ES-I3 (cell line): ENCODE results near the gene SCYL1.

Experiments
- H3K36me3 ChIP-seq: 2 replicates; pipeline ENCODE4 v1.6.1; 2013; ENCODE audit warnings: mild to moderate bottlenecking, low read length, control low read depth, moderate library complexity; ENCODE audit not compliant: insufficient read depth
- H3K4me1 ChIP-seq: 2 replicates; pipeline ENCODE4 v1.6.1; 2013; ENCODE audit warnings: mild to moderate bottlenecking, control low read depth, low read length; ENCODE audit not compliant: insufficient read depth
- H3K9ac ChIP-seq: 2 replicates; pipeline ENCODE4 v1.6.1; 2013; ENCODE audit warnings: low read depth, mild to moderate bottlenecking, low read length, moderate library complexity
- H3K9me3 ChIP-seq: 2 replicates; pipeline ENCODE4 v1.6.1; 2013; ENCODE audit warnings: mild to moderate bottlenecking, low read length, moderate library complexity; ENCODE audit not compliant: control insufficient read depth, insufficient read depth

SCYL1 gene

GRCh38 chr11:65569973-65570918 lies 45.4 kb downstream of the SCYL1 start, which contains the start of gene ZNRD2:
Gene ZNRD2 (plus strand): TSS chr11:65570477. CDS start chr11:65570492, 15 bp downstream.
- Histone ChIP-seq H3K9me3 (no peaks in the 10 kb centered on the region), H3K36me3 (no peaks in the 10 kb centered on the region), H3K9ac (peak within 1 kb of the TSS; percentile 78), H3K4me1 (peaks cover 11% of the 10 kb centered on the region; the same call in 1 of the 2 replicates)

- Histone ChIP-seq H3K36me3 (no peaks in the 10 kb centered on the region), H3K4me1 (peaks cover 14% of the 10 kb centered on the region; the same call in 1 of the 2 replicates), H3K9ac (no peak overlapping the region), H3K9me3 (no peaks in the 10 kb centered on the region)
Observed at GRCh38 chr11:65571420-65571819, 46.5 kb downstream of the SCYL1 start.

- Histone ChIP-seq H3K4me1 (peaks cover 14% of the 10 kb centered on the region; the same call in 1 of the 2 replicates), H3K9ac (peak overlapping the region; percentile 62; the same call in 1 of the 2 replicates), H3K9me3 (no peaks in the 10 kb centered on the region), H3K36me3 (no peaks in the 10 kb centered on the region)
Observed at GRCh38 chr11:65571940-65572339, 47.1 kb downstream of the SCYL1 start.

GRCh38 chr11:65572356-65573051 lies 47.6 kb downstream of the SCYL1 start, which contains the start of gene FAM89B:
Gene FAM89B (plus strand): TSS chr11:65572538. CDS start chr11:65572670, 132 bp downstream.
- Histone ChIP-seq H3K36me3 (no peaks in the 10 kb centered on the region), H3K9ac (peak within 1 kb of the TSS; percentile 62; the same call in 1 of the 2 replicates), H3K4me1 (peaks cover 19% of the 10 kb centered on the region; the same call in 1 of the 2 replicates), H3K9me3 (no peaks in the 10 kb centered on the region)

- no peak overlapping the region; the same call in 1 of the 2 replicates for H3K9ac ChIP-seq
- peaks cover 19% of the 10 kb centered on the region; the same call in 1 of the 2 replicates for H3K4me1 ChIP-seq
Observed at GRCh38 chr11:65573391-65574079, 48.7 kb downstream of the SCYL1 start.

GRCh38 chr11:65574109-65574810 lies 49.4 kb downstream of the SCYL1 start:
- Histone ChIP-seq H3K4me1 (peaks cover 12% of the 10 kb centered on the region; the same call in 1 of the 2 replicates), H3K9ac (peak overlapping the region; percentile 44; the same call in 1 of the 2 replicates), H3K36me3 (no peaks in the 10 kb centered on the region), H3K9me3 (no peaks in the 10 kb centered on the region)

More at GRCh38 chr11:65573391-65574079, 48.7 kb downstream of the SCYL1 start:
- Histone ChIP-seq H3K9me3 (no peaks in the 10 kb centered on the region), H3K36me3 (no peaks in the 10 kb centered on the region)

- Histone ChIP-seq H3K9ac (peak overlapping the region; percentile 44; the same call in 1 of the 2 replicates), H3K9me3 (no peaks in the 10 kb centered on the region), H3K36me3 (no peaks in the 10 kb centered on the region), H3K4me1 (peaks cover 11% of the 10 kb centered on the region; the same call in 1 of the 2 replicates)
Observed at GRCh38 chr11:65574811-65575567, 50.1 kb downstream of the SCYL1 start.

GRCh38 chr11:65575568-65576231 lies 50.8 kb downstream of the SCYL1 start, which contains the start of gene EHBP1L1:
Gene EHBP1L1 (plus strand): TSS chr11:65576053. CDS start chr11:65576303, 250 bp downstream.
- peaks cover 11% of the 10 kb centered on the region; the same call in 1 of the 2 replicates for H3K4me1 ChIP-seq
- H3K9me3 ChIP-seq = no peaks in the 10 kb centered on the region
- peak within 1 kb of the TSS; percentile 44; the same call in 1 of the 2 replicates for H3K9ac ChIP-seq
- H3K36me3 ChIP-seq = no peaks in the 10 kb centered on the region

GRCh38 chr11:65576232-65576866 lies 51.5 kb downstream of the SCYL1 start:
- H3K4me1 ChIP-seq = peaks cover 11% of the 10 kb centered on the region; the same call in 1 of the 2 replicates
- H3K9me3 ChIP-seq = no peaks in the 10 kb centered on the region
- H3K9ac ChIP-seq = peak overlapping the region; percentile 44; the same call in 1 of the 2 replicates
- no peaks in the 10 kb centered on the region for H3K36me3 ChIP-seq

- Histone ChIP-seq H3K9me3 (no peaks in the 10 kb centered on the region), H3K36me3 (no peaks in the 10 kb centered on the region), H3K4me1 (peaks cover 11% of the 10 kb centered on the region; the same call in 1 of the 2 replicates), H3K9ac (0 out of 2 replicates have a peak overlapping the region, but pooled peaks have one; percentile 44)
Observed at GRCh38 chr11:65576867-65577755, 52.2 kb downstream of the SCYL1 start.

GRCh38 chr11:65577756-65578109 lies 52.9 kb downstream of the SCYL1 start:
- Histone ChIP-seq H3K9me3 (no peaks in the 10 kb centered on the region), H3K9ac (no peak overlapping the region), H3K36me3 (no peaks in the 10 kb centered on the region), H3K4me1 (peaks cover 11% of the 10 kb centered on the region; the same call in 1 of the 2 replicates)
